Right lobe of liver (tissue), 6 donors: ENCODE results near the gene ZFR. TPM values are rescaled to one million over a fixed set of nuclear protein-coding genes. Genes with fewer than 3 reads are reported as not detected.

Experiments
- ATAC-seq, 4 donors: fragments of 200-7000 bp; cut with Tn5 transposase; one replicate each; pipeline ENCODE4 v1.9.1; 2020; ENCODE audit warnings: mild to moderate bottlenecking in 4 of 4, moderate library complexity in 4 of 4
- DNase-seq, 3 donors: peaks; one replicate each; pipeline ENCODE4 v3.0.0-alpha.2; 2020
- H3K27ac ChIP-seq, 3 donors: fragments of 200-600 bp; one replicate each; pipeline ENCODE4 v1.8.0; 2022
- H3K27me3 ChIP-seq, 2 donors: fragments of 200-600 bp; one replicate each; pipeline ENCODE4 v1.8.0; 2022
- H3K36me3 ChIP-seq, 4 donors: fragments of 200-600 bp; sonication (generic) in 1 of 4; one replicate each; pipeline versions ENCODE4 v1.5.1 to v1.8.0; 2017 to 2022; ENCODE audit warnings: control low read depth in 1 of 4
- H3K4me1 ChIP-seq, 4 donors: fragments of 200-600 bp; sonication (generic) in 1 of 4; one replicate each; pipeline versions ENCODE4 v1.5.1 to v1.8.0; 2017 to 2022; ENCODE audit warnings: control low read depth in 1 of 4
- H3K4me3 ChIP-seq, 3 donors: fragments of 200-600 bp; one replicate each; pipeline ENCODE4 v1.8.0; 2022
- H3K9me3 ChIP-seq, 4 donors: fragments of 200-600 bp; sonication (generic) in 1 of 4; one replicate each; pipeline versions ENCODE4 v1.5.1 to v1.8.0; 2017 to 2022; ENCODE audit warnings: control low read depth in 1 of 4
- CTCF ChIP-seq, 4 donors: fragments of 200-600 bp in 3 of 4; fragments of 450-650 bp in 1 of 4; IDR thresholded peaks; one replicate each; pipeline versions ENCODE4 v1.5.1 to v1.8.0; 2016 to 2022; ENCODE audit warnings: antibody characterized with exemption in 4 of 4, mild to moderate bottlenecking in 2 of 4
- POLR2A ChIP-seq: fragments of 450-650 bp; IDR thresholded peaks from one replicate; pipeline ENCODE4 v1.6.1; 2017; ENCODE audit warnings: antibody characterized with exemption, mild to moderate bottlenecking
- WGBS: methylation state at CpG from one replicate; pipeline ENCODE4 v1.1.6; 2018; ENCODE audit warnings: low coverage, low lambda C conversion rate; ENCODE audit not compliant: insufficient coverage; ENCODE audit errors: missing lambda C conversion rate; 5-methylcytosine and 5-hydroxymethylcytosine counted together
- intact Hi-C, 2 donors: fragments of 100-400 bp; cut with DNase I; formaldehyde crosslinking; loops; one replicate each; pipeline versions ENCODE4 v1.11.2 to v1.14.1; 2022
- total RNA-seq, 6 experiments: library from RNA; depleted of rRNA in 2 of 6; stranded (reverse); fragments of >200 nt in 2 of 6; fragmentation: NEBNext Ultra II Directional in 3 of 6; extraction: Animal tissue kit (Norgen Biotek cat#: 25700) in 3 of 6; gene quantifications; one replicate each; pipeline versions ENCODE4 v1.1.0 to v1.2.4, GENCODE V29; 2016 to 2023
- donor health status: DM: no; HTN: yes; CAD: no.
- donor health status: DM: no; HTN: no; CAD: no.
- donor health status: DM: no; HTN: no; CAD: no.
- donor health status: DM: no; HTN: yes; CAD: no.
- donor health status: DM: no; HTN: yes; CAD: no.

ZFR gene
- total RNA-seq, 6 experiments from 2014 or later: 19.8 to 36.8 (median 25.8) TPM

GRCh38 chr5:32426440-32427151 lies 17.9 kb downstream of the ZFR start:
- H3K4me1 ChIP-seq: peaks cover 0 to 7% (median 2%) of the 10 kb centered on the region in 4 donors

GRCh38 chr5:32422697-32423096 lies 21.8 kb downstream of the ZFR start:
- no peak overlapping the region for H3K4me3 ChIP-seq
- TF ChIP-seq CTCF (IDR thresholded peaks at IDR 0.05) (no peak), POLR2A (no peak)
- intact Hi-C loops: no loop called here
- DNase-seq (no peak), ATAC-seq (no peak)
- H3K36me3 ChIP-seq: peaks cover 0 to 14% (median under 1%) of the 10 kb centered on the region in 4 donors
- 83% methylated on average over 3 of the region's 4 CpGs for WGBS
- H3K27ac ChIP-seq: no peak overlapping the region
- H3K9me3 ChIP-seq: peaks cover 0 to 8% (median 0%) of the 10 kb centered on the region in 4 donors
- no peaks in the 10 kb centered on the region for H3K27me3 ChIP-seq
- H3K4me1 ChIP-seq: peaks cover 0 to 6% (median 3%) of the 10 kb centered on the region in 4 donors

More at GRCh38 chr5:32426440-32427151, 17.9 kb downstream of the ZFR start:
- Histone ChIP-seq H3K27ac (no peak overlapping the region), H3K36me3 (no peaks in the 10 kb centered on the region), H3K27me3 (no peaks in the 10 kb centered on the region), H3K4me3 (no peak overlapping the region), H3K9me3 (peaks cover 0 to 8% (median 0%) of the 10 kb centered on the region in 4 donors)
- ATAC-seq (no peak), DNase-seq (no peak)
- 98% methylated on average over 4 of the region's 7 CpGs for WGBS
- TF ChIP-seq POLR2A (no peak), CTCF (IDR thresholded peaks at IDR 0.05) (no peak)
- intact Hi-C loops: no loop called here

- ATAC-seq (no peak), DNase-seq (no peak)
- no peak overlapping the region for H3K27ac ChIP-seq
- peaks cover 0 to 1% (median 0%) of the 10 kb centered on the region in 4 donors for H3K9me3 ChIP-seq
- H3K4me3 ChIP-seq: no peak overlapping the region
- H3K4me1 ChIP-seq: peaks cover 0 to 6% (median 3%) of the 10 kb centered on the region in 4 donors
- H3K27me3 ChIP-seq: no peaks in the 10 kb centered on the region
- H3K36me3 ChIP-seq: peaks cover 0 to 22% (median 5%) of the 10 kb centered on the region in 4 donors
- TF ChIP-seq CTCF (IDR thresholded peaks at IDR 0.05): no peak
- no peak for TF ChIP-seq POLR2A
- intact Hi-C loops: no loop called here
Observed at GRCh38 chr5:32421075-32421474, 23.5 kb downstream of the ZFR start.

- Histone ChIP-seq H3K36me3 (peaks cover 0 to 22% (median 5%) of the 10 kb centered on the region in 4 donors), H3K27me3 (no peaks in the 10 kb centered on the region), H3K9me3 (no peaks in the 10 kb centered on the region), H3K4me1 (peaks cover 0 to 6% (median 3%) of the 10 kb centered on the region in 4 donors), H3K4me3 (no peak overlapping the region), H3K27ac (no peak overlapping the region)
- TF ChIP-seq POLR2A (no peak), CTCF (IDR thresholded peaks at IDR 0.05) (no peak)
- 57% methylated on average over 1 of the region's 1 CpG for WGBS
- no peak for ATAC-seq
- DNase-seq: no peak
- intact Hi-C loops: no loop called here
Observed at GRCh38 chr5:32420506-32420905, 24.0 kb downstream of the ZFR start.
